Thyroid gland (tissue), 4 donors: ENCODE data around the gene PRKAA2.

ENCODE experiments used
- POLR2A ChIP-seq, 2 donors: fragments of 450-650 bp; IDR thresholded peaks; one replicate each; pipeline ENCODE4 v1.6.1; 2017; ENCODE audit warnings: antibody characterized with exemption in 2 of 2, mild to moderate bottlenecking in 2 of 2, moderate library complexity in 1 of 2
- TF ChIP-seq, protein P1 (sequence below), 6 experiments: fragments of 200-600 bp in 3 of 6; fragments of 450-650 bp in 3 of 6; sonication (generic) in 3 of 6; IDR thresholded peaks; one replicate each; pipeline ENCODE4 v1.5.1; 2016 to 2019; ENCODE audit warnings: antibody characterized with exemption in 6 of 6, mild to moderate bottlenecking in 2 of 6, inconsistent platforms in 1 of 6, moderate library complexity in 1 of 6

- TF ChIP-seq POLR2A (IDR thresholded peaks at IDR 0.05) = no peak
- TF ChIP-seq, protein P1, sequence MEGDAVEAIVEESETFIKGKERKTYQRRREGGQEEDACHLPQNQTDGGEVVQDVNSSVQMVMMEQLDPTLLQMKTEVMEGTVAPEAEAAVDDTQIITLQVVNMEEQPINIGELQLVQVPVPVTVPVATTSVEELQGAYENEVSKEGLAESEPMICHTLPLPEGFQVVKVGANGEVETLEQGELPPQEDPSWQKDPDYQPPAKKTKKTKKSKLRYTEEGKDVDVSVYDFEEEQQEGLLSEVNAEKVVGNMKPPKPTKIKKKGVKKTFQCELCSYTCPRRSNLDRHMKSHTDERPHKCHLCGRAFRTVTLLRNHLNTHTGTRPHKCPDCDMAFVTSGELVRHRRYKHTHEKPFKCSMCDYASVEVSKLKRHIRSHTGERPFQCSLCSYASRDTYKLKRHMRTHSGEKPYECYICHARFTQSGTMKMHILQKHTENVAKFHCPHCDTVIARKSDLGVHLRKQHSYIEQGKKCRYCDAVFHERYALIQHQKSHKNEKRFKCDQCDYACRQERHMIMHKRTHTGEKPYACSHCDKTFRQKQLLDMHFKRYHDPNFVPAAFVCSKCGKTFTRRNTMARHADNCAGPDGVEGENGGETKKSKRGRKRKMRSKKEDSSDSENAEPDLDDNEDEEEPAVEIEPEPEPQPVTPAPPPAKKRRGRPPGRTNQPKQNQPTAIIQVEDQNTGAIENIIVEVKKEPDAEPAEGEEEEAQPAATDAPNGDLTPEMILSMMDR (IDR thresholded peaks at IDR 0.05) = no peak
Observed at GRCh38 chr1:56712150-56712549, 67.0 kb downstream of the PRKAA2 start.
